B cell (primary cell): Measurements from ENCODE around the gene SIX5. TPM values are rescaled to one million over a fixed set of nuclear protein-coding genes. Genes with fewer than 3 reads are reported as not detected.

Source experiments
- ATAC-seq: fragments of 200-7000 bp; cut with Tn5 transposase; one replicate; pipeline ENCODE4 v1.10.0; 2021; ENCODE audit warnings: low read depth, mild to moderate bottlenecking, moderate number of reproducible peaks, moderate library complexity
- CTCF ChIA-PET: fragments of 350-600 bp; sonication (Branson Sonifier 250); formaldehyde crosslinking; loops from one replicate; lab custom pipeline; 2021; ENCODE audit warnings: antibody characterized with exemption, inconsistent platforms; lab: Charles Lee
- POLR2A ChIA-PET: fragments of 350-600 bp; sonication (Branson Sonifier 250); formaldehyde crosslinking; loops from one replicate; lab custom pipeline; 2021; ENCODE audit warnings: antibody characterized with exemption; lab: Charles Lee
- DNase-seq: peaks from one replicate; pipeline ENCODE4 v3.0.0; 2013
- H2AFZ ChIP-seq: 2 replicates; pipeline ENCODE4 v1.6.1; 2012; ENCODE audit warnings: mild to moderate bottlenecking, low read depth, low read length; ENCODE audit not compliant: insufficient read depth, poor library complexity, severe bottlenecking
- H3K27ac ChIP-seq, 2 donors: 1 replicate in 1 of 2; 2 replicates in 1 of 2; pipeline ENCODE4 v1.5.1; 2012 to 2013; ENCODE audit warnings: low read length in 2 of 2, mild to moderate bottlenecking in 2 of 2, moderate library complexity in 1 of 2
- H3K27me3 ChIP-seq, 4 experiments: fragments of 200-600 bp in 1 of 4; sonication (generic) in 1 of 4; replicated peaks in 1 of 4; 1 replicate in 2 of 4; 2 replicates in 2 of 4; pipeline versions ENCODE4 v1.6.1 to v1.7.0; 2013 to 2016; ENCODE audit warnings: low read length in 3 of 4, mild to moderate bottlenecking in 2 of 4, mixed read lengths in 1 of 4, moderate library complexity in 1 of 4; ENCODE audit not compliant: insufficient read depth in 4 of 4, control insufficient read depth in 3 of 4; ENCODE audit errors: control extremely low read depth in 1 of 4
- H3K36me3 ChIP-seq, 2 experiments: replicated peaks in 1 of 2; 1 replicate in 1 of 2; 2 replicates in 1 of 2; pipeline versions ENCODE4 v1.6.1 to v1.7.1; 2013; ENCODE audit warnings: low read length in 1 of 2; ENCODE audit not compliant: insufficient read depth in 2 of 2, control insufficient read depth in 1 of 2; ENCODE audit errors: control extremely low read depth in 1 of 2, extremely low read depth in 1 of 2
- H3K4me1 ChIP-seq, 2 donors: fragments of 200-600 bp in 1 of 2; sonication (generic) in 1 of 2; 1 replicate in 1 of 2; 2 replicates in 1 of 2; pipeline versions ENCODE4 v1.5.1 to v1.6.1; 2013 to 2017; ENCODE audit warnings: low read length in 2 of 2; ENCODE audit not compliant: control insufficient read depth in 2 of 2, insufficient read depth in 2 of 2
- H3K4me2 ChIP-seq: replicated peaks from 2 replicates; pipeline ENCODE3; 2012; ENCODE audit warnings: mild to moderate bottlenecking, low read depth, low read length; ENCODE audit not compliant: poor library complexity, severe bottlenecking
- H3K4me3 ChIP-seq, 5 experiments: fragments of 200-600 bp in 1 of 5; sonication (generic) in 1 of 5; 1 replicate in 3 of 5; 2 replicates in 2 of 5; pipeline versions ENCODE4 v1.5.1 to v1.7.0; 2011 to 2016; ENCODE audit warnings: low read length in 4 of 5, mild to moderate bottlenecking in 4 of 5, low read depth in 2 of 5, control low read depth in 1 of 5, moderate library complexity in 1 of 5; ENCODE audit not compliant: insufficient read depth in 1 of 5; ENCODE audit errors: control extremely low read depth in 1 of 5, extremely low read depth in 1 of 5
- H3K79me2 ChIP-seq: fragments of 200-600 bp; sonication (generic); one replicate; pipeline ENCODE4 v1.6.0; 2016; ENCODE audit warnings: low read length; ENCODE audit not compliant: control insufficient read depth, insufficient read depth
- H3K9ac ChIP-seq: fragments of 200-600 bp; sonication (generic); 2 replicates; pipeline ENCODE4 v1.6.1; 2017; ENCODE audit warnings: mild to moderate bottlenecking, low read length, moderate library complexity
- H3K9me3 ChIP-seq, 3 donors: one replicate each; pipeline versions ENCODE4 v1.6.1 to v1.7.1; 2013; ENCODE audit warnings: low read length in 2 of 3; ENCODE audit not compliant: control insufficient read depth in 2 of 3, insufficient read depth in 1 of 3; ENCODE audit errors: control extremely low read depth in 1 of 3
- H4K20me1 ChIP-seq: 2 replicates; pipeline ENCODE4 v1.6.0; 2012; ENCODE audit warnings: mild to moderate bottlenecking, low read length; ENCODE audit not compliant: insufficient read depth, control insufficient read depth, poor library complexity, severe bottlenecking
- H3K27ac Mint-ChIP-seq: one replicate; pipeline ENCODE4 v1.8.0; 2021; ENCODE audit warnings: mixed read lengths
- H3K27me3 Mint-ChIP-seq: one replicate; pipeline ENCODE4 v1.8.0; 2021; ENCODE audit warnings: mixed read lengths
- H3K4me1 Mint-ChIP-seq: one replicate; pipeline ENCODE4 v1.8.0; 2021; ENCODE audit warnings: mixed read lengths
- H3K4me3 Mint-ChIP-seq: one replicate; pipeline ENCODE4 v1.8.0; 2021; ENCODE audit warnings: mixed read lengths
- H3K9me3 Mint-ChIP-seq: one replicate; pipeline ENCODE4 v1.8.0; 2022; ENCODE audit warnings: mixed read lengths; ENCODE audit not compliant: insufficient read depth
- EZH2 ChIP-seq: IDR thresholded peaks from 2 replicates; pipeline ENCODE4 v1.6.1; 2012; ENCODE audit warnings: borderline replicate concordance, low read depth, mild to moderate bottlenecking, moderate library complexity, low read length; ENCODE audit not compliant: insufficient read depth, poor library complexity, severe bottlenecking
- WGBS: methylation state at CpG from one replicate; pipeline ENCODE4 v1.1.5; 2013; ENCODE audit warnings: missing lambda C conversion rate; ENCODE audit not compliant: insufficient coverage; 5-methylcytosine and 5-hydroxymethylcytosine counted together
- intact Hi-C: fragments of 100-400 bp; cut with micrococcal nuclease; formaldehyde crosslinking; loops from one replicate; pipeline ENCODE4 v1.10.0; 2022
- polyA minus RNA-seq: library from RNA; depleted of rRNA, polyadenylated mRNA; stranded (reverse); fragments of >200 nt; gene quantifications from 2 replicates; pipeline ENCODE4 v1.2.3, GENCODE V29; 2012
- polyA plus RNA-seq: library from polyadenylated mRNA; depleted of rRNA; stranded (reverse); fragments of >200 nt; gene quantifications from 2 replicates; pipeline ENCODE4 v1.2.3, GENCODE V29; 2012
- total RNA-seq, 2 donors: library from RNA; stranded (reverse); fragments of 120-200 nt in 1 of 2; gene quantifications; 1 replicate in 1 of 2; 2 replicates in 1 of 2; pipeline versions ENCODE4 v1.2.3 to v1.2.4, GENCODE V29; 2013 to 2022
- TF ChIP-seq, protein P1 (sequence below): fragments of 200-600 bp; IDR thresholded peaks from one replicate; pipeline ENCODE4 v1.8.0; 2022; ENCODE audit warnings: antibody characterized with exemption, mild to moderate bottlenecking

SIX5 gene
- total RNA-seq (2.1 and 2.4 TPM in 2 replicates), polyA plus RNA-seq (1.4 and 1.5 TPM in 2 replicates), polyA minus RNA-seq (1.8 and 2.6 TPM in 2 replicates)
- 1.0 TPM for total RNA-seq (2013)

GRCh38 chr19:45768984-45769782 is at the start of gene SIX5:
Gene SIX5, minus strand, starts transcription at chr19:45769252. Its CDS starts 408 bp downstream, at chr19:45768844.
- peak within 1 kb of the TSS; percentile 78 for H3K9ac ChIP-seq
- Mint-ChIP-seq H3K4me1 (peaks cover 29% of the 10 kb centered on the region), H3K4me3 (peak within 1 kb of the TSS; percentile 90), H3K27me3 (peaks cover 7% of the 10 kb centered on the region), H3K9me3 (no peaks in the 10 kb centered on the region), H3K27ac (peak within 1 kb of the TSS; percentile 86)
- under 1% methylated on average over 69 of the region's 70 CpGs for WGBS
- DNase-seq, result peak; percentile 97
- intact Hi-C loops, result loop anchor here (1.0 to 2.0 kb wide), 6 partner anchors 24 to 247 kb away; partner anchors contain the start of genes FBXO46 and IRF2BP1
- H3K4me1 ChIP-seq, result peaks cover 12 to 32% of the 10 kb centered on the region in 2 donors
- peak within 1 kb of the TSS; percentile 93 for H2AFZ ChIP-seq
- no peak for TF ChIP-seq EZH2
- TF ChIP-seq, protein P1, sequence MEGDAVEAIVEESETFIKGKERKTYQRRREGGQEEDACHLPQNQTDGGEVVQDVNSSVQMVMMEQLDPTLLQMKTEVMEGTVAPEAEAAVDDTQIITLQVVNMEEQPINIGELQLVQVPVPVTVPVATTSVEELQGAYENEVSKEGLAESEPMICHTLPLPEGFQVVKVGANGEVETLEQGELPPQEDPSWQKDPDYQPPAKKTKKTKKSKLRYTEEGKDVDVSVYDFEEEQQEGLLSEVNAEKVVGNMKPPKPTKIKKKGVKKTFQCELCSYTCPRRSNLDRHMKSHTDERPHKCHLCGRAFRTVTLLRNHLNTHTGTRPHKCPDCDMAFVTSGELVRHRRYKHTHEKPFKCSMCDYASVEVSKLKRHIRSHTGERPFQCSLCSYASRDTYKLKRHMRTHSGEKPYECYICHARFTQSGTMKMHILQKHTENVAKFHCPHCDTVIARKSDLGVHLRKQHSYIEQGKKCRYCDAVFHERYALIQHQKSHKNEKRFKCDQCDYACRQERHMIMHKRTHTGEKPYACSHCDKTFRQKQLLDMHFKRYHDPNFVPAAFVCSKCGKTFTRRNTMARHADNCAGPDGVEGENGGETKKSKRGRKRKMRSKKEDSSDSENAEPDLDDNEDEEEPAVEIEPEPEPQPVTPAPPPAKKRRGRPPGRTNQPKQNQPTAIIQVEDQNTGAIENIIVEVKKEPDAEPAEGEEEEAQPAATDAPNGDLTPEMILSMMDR, result no peak
- H3K79me2 ChIP-seq, result no peaks in the 10 kb centered on the region
- peaks cover 0 to 36% (median 8%) of the 10 kb centered on the region in 4 experiments for H3K27me3 ChIP-seq
- H3K9me3 ChIP-seq, result peaks cover 0 to 3% (median 0%) of the 10 kb centered on the region in 3 donors
- ChIA-PET POLR2A (interaction anchor here (0.5 to 3.9 kb wide), 16 partner anchors 10 to 247 kb away, joined by 3 to 23 read pairs (median 4); partner anchors contain the start of genes DMWD, FBXO46, IRF2BP1 and SYMPK), CTCF (interaction anchor here (0.8 to 8.3 kb wide), 20 partner anchors 10 to 495 kb away, joined by 3 to 302 read pairs (median 8); partner anchors contain the start of genes CCDC61, DMWD, FBXO46 and FOXA3)
- H3K4me3 ChIP-seq, result peak within 1 kb of the TSS; percentile 46 to 88 (median 81)
- H3K4me2 ChIP-seq, result peak within 1 kb of the TSS; percentile 96
- peak within 1 kb of the TSS; percentile 27 to 53 for H3K27ac ChIP-seq
- H4K20me1 ChIP-seq, result no peaks in the 10 kb centered on the region
- H3K36me3 ChIP-seq, result no peaks in the 10 kb centered on the region
- ATAC-seq, result peak; percentile 71
